HG02852 (cell line): ENCODE data around the gene MRGPRD.

ENCODE experiments used
- ATAC-seq: cut with Tn5 transposase; IDR thresholded peaks from one replicate; pipeline ENCODE4 v1.9.1; 2021; ENCODE audit warnings: mild to moderate bottlenecking, moderate library complexity; ENCODE audit not compliant: unreplicated experiment

MRGPRD gene

GRCh38 chr11:68948935-68949334 lies 31.9 kb downstream of the MRGPRD start:
- no peak for ATAC-seq

- ATAC-seq: no peak
Measured at GRCh38 chr11:68948496-68948895, 32.3 kb downstream of the MRGPRD start.

GRCh38 chr11:68947151-68947550 lies 33.6 kb downstream of the MRGPRD start:
- no peak for ATAC-seq

- no peak for ATAC-seq
Measured at GRCh38 chr11:68946416-68947090, 34.2 kb downstream of the MRGPRD start.

GRCh38 chr11:68942751-68943271 lies 38.0 kb downstream of the MRGPRD start:
- no peak for ATAC-seq

GRCh38 chr11:68942095-68942620 lies 38.6 kb downstream of the MRGPRD start:
- no peak for ATAC-seq

GRCh38 chr11:68941324-68942094 lies 39.3 kb downstream of the MRGPRD start:
- no peak for ATAC-seq

- no peak for ATAC-seq
Measured at GRCh38 chr11:68940651-68941323, 40.0 kb downstream of the MRGPRD start.

- ATAC-seq: no peak
Measured at GRCh38 chr11:68939583-68940555, 40.9 kb downstream of the MRGPRD start.

- no peak for ATAC-seq
Measured at GRCh38 chr11:68938816-68939582, 41.8 kb downstream of the MRGPRD start.

- ATAC-seq: no peak
Measured at GRCh38 chr11:68938088-68938487, 42.7 kb downstream of the MRGPRD start.

GRCh38 chr11:68936676-68937620 lies 43.8 kb downstream of the MRGPRD start:
- no peak for ATAC-seq

GRCh38 chr11:68936358-68936636 lies 44.5 kb downstream of the MRGPRD start:
- no peak for ATAC-seq

GRCh38 chr11:68935516-68936357 lies 45.0 kb downstream of the MRGPRD start:
- no peak for ATAC-seq

GRCh38 chr11:68935066-68935465 lies 45.7 kb downstream of the MRGPRD start:
- no peak for ATAC-seq

GRCh38 chr11:68934666-68935065 lies 46.1 kb downstream of the MRGPRD start:
- ATAC-seq: no peak

- no peak for ATAC-seq
Measured at GRCh38 chr11:68934321-68934645, 46.5 kb downstream of the MRGPRD start.
